Heart left ventricle (tissue), 13 donors: ENCODE measurements around the gene MYO1G.

Source experiments
- POLR2A ChIP-seq, 2 donors: fragments of 450-650 bp; IDR thresholded peaks; one replicate each; pipeline ENCODE4 v1.6.1; 2017; ENCODE audit warnings: antibody characterized with exemption in 2 of 2, mild to moderate bottlenecking in 2 of 2, moderate library complexity in 2 of 2
- TF ChIP-seq, protein P1 (sequence below), 12 donors: fragments of 200-600 bp; sonication (generic) in 4 of 12; IDR thresholded peaks; one replicate each; pipeline versions ENCODE4 v1.5.0 to v1.8.0; 2018 to 2022; ENCODE audit warnings: antibody characterized with exemption in 12 of 12, mild to moderate bottlenecking in 5 of 12
- donor health status: ischemic (EF 13 %, LVEDD 7.1; RV severe dilation, severe dysfunction).
- donor health status: DM: no; HTN: yes; CAD: no.
- donor health status: DM: no; HTN: no; CAD: no.
- donor health status: ischemic (EF 25% LVEDD 6.9; RV normal size, moderate dysfunction).
- donor health status: ischemic (EF 25% LVEDD 5.7; RV mildly dilated, moderate dysfunction).
- donor health status: ischemic (EF 35%, LVEDD 5.7; RV mildly dilated, moderate dysfunction).
- donor health status: nonischemic (EF 11% LVEDD 7.7; RV severe dilation, severe dysfunction).
- donor health status: DM: yes; HTN: yes; CAD: no.
- donor health status: PGD.
- donor health status: ischemic (EF 29% LVEDD 5.4; RV normal size, mild dysfunction).
- donor health status: nonischemic (EF 23%, LVEDD 6.1; RV moderate dilation, normal function).

- TF ChIP-seq, protein P1, sequence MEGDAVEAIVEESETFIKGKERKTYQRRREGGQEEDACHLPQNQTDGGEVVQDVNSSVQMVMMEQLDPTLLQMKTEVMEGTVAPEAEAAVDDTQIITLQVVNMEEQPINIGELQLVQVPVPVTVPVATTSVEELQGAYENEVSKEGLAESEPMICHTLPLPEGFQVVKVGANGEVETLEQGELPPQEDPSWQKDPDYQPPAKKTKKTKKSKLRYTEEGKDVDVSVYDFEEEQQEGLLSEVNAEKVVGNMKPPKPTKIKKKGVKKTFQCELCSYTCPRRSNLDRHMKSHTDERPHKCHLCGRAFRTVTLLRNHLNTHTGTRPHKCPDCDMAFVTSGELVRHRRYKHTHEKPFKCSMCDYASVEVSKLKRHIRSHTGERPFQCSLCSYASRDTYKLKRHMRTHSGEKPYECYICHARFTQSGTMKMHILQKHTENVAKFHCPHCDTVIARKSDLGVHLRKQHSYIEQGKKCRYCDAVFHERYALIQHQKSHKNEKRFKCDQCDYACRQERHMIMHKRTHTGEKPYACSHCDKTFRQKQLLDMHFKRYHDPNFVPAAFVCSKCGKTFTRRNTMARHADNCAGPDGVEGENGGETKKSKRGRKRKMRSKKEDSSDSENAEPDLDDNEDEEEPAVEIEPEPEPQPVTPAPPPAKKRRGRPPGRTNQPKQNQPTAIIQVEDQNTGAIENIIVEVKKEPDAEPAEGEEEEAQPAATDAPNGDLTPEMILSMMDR (IDR thresholded peaks at IDR 0.05): no peak
- no peak for TF ChIP-seq POLR2A (IDR thresholded peaks at IDR 0.05)
Measured at GRCh38 chr7:44975331-44976039, 3.3 kb downstream of the MYO1G start.
